HG03064 (cell line): ENCODE data around the gene PPP4R3A.
"Not testable (repeated sequence)": the region's sequence is repeated elsewhere in the genome, so short reads cannot be mapped to it uniquely, and the experiment has no call there.

Experiments used
- ATAC-seq: cut with Tn5 transposase; IDR thresholded peaks from one replicate; pipeline ENCODE4 v1.9.1; 2021; ENCODE audit warnings: low read depth; ENCODE audit not compliant: unreplicated experiment

Gene PPP4R3A

DNA sequence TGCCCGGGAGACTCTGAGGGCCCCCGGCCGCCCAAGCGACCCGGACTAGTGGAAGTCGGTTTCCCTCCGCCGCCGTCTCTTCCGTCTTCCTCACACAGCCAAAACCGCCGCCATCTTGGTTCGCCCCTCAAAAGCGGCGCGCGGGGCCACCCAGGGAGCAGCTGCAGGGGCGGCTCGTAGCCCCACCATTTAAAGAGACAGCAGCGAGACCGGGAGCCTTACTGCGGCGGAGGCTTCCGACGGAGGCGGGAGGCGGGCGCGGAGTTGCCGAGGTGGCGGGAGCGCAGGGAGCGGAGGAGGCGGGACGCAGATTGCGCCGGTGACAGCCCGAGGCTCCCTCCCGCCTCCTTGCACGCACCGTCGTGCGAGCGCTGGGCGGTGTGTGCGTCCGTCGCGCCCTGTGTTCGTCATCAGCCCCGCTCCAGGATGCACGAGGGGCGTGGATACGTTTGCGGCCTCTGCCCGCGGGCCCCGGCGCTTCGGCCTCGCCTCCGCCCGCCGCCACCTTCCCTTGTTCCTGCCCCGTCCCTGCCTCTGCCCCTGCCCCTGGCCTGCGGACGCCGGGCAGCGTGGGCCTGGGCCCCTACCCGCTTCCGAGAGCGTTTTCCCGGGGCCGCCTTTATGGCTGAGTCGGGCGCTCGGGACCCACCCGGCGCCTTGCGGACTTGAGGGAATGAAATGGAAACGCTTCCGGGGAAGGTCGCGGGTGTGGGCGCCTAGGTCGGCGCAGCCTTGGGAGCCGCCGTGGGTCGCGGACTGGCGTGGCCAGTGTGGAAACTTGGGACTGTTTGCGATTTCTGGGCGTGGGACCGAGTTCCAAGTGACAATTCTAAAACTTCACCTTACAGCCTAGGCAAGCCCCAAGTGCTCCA, at the start of gene PPP4R3A:
TSS of gene PPP4R3A (minus strand) at position 140 of the 872 bp plus-strand sequence. CDS start 663 bp downstream, outside the sequence.
- ATAC-seq: peak; percentile 65

DNA sequence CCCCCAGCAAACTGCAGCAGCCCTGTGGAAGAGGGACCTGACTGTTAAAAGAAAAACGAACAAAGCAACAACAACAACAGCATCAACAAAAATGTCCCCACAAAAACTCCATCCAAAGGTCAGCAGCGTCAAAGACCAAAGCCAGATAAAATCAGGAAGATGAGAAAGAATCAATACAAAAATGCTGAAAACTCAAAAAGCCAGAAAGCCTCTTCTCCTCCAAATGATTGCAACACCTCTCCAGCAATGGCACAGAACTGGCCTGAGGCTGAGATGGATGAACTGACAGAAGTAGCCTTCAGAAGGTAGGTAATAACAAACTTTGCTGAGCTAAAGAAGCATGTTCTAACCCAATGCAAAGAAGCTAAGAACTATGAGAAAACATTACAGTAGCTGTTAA, 45.4 kb upstream of the PPP4R3A start:
- no peak for ATAC-seq

GRCh38 chr14:91554535-91555332, 44.6 kb upstream of the PPP4R3A start:
- no peak for ATAC-seq

- ATAC-seq: no peak
Measured at GRCh38 chr14:91548108-91548507, 38.0 kb upstream of the PPP4R3A start.

DNA sequence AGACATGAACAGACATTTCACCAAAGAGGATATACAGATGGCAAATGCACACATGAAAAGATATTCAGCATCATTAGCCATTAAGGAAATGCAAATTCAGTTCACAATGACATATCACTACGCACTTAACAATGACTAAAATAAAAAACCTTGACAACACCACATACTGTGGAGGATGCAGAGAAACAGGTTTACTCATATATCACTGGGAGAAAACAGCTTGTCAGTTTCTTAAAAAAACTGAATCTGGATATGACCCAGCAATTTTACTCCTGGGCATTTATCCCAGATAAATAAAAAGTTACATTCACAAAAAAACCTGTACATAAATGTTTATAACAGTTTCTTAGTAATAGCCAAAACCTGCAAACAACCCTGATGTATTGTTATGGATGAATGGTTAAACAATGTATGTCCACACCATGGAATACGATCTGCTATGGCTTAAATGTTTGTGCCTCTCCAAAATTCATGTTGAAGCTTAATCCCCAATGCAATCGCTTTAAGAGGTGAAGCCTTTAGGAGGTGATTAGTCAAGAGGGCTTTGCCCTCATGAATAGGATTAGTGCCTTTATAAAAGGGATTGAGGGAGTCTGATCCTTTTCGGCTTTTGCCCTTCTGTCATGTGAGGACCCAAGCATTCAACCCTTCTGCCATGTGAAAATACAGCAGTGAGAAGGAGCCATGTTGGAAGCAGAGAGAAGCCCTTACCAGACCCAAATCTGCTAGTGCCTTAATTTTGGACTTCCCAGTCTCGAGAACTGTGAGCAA, 36.0 kb upstream of the PPP4R3A start:
- ATAC-seq: no peak

GRCh38 chr14:91545204-91545603, 35.1 kb upstream of the PPP4R3A start:
- ATAC-seq: no peak

DNA sequence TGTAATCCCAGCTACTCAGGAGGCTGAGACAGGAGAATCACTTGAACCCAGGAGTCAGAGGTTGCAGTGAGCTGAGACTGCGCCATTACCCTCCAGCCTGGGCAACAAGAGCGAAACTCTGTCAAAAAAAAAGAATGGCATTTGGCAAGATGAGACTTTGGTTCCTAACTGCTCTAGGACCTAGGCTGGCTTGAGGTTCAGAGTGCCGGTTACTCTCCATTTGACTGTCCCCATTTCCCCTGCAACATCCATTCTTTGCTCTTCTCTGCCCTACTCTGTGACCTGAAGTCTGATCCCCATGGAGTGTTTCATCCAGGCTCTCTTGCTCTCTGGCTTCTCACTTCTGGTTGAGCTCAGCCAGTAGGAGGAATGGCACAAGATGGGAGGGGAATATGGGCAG, 26.2 kb upstream of the PPP4R3A start:
- ATAC-seq: no peak

GRCh38 chr14:91534059-91534458, 23.9 kb upstream of the PPP4R3A start:
- not testable (repeated sequence) for ATAC-seq

- no peak for ATAC-seq
Measured at GRCh38 chr14:91533623-91534022, 23.5 kb upstream of the PPP4R3A start.

- no peak for ATAC-seq
Measured at GRCh38 chr14:91523972-91524371, 13.9 kb upstream of the PPP4R3A start.

DNA sequence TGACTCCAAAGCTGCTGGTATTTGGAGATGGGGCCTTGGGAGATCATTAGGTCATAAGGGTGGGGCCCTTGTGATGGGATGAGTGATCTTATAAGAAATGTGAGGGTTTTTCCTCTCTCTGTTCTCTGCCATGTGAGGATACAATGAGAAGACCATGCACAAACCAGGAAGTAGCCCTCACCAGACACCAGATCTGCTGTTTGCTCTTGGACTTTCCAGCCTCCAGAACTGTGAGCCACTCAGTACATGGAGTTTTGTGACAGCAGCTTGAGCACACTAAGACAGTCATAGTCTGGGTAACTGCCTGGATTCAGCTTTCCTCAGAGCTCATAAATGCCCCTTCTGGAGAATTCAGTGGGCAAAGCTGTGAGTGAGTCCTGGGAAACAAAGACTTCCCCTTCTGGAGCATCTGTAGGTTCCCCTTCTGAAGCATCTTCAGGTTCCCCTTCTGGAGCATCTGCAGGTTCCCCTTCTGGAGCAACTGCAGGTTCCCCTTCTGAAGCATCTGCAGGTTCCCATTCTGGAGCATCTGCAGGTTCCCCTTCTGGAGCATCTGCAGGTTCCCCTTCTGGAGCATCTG, 11.0 kb upstream of the PPP4R3A start:
- ATAC-seq: no peak

DNA sequence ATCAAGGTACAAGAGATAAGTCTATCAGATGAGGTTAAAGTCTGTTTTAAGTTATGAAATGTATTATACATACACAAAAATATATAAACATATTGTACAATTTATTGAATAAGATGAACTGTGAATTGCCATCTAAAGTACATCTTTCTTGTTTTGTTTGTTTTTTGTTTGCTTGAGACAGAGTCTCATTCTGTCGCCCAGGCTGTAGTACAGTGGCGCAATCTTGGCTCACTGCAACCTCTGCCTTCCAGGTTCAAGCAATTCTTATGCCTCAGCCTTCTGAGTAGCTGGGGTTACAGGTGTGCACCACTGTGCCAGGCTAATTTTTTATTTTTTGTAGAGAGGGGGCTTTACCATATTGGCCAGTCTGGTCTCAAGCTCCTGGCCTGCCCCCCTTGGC, 10.0 kb upstream of the PPP4R3A start:
- ATAC-seq: no peak

GRCh38 chr14:91519239-91520036, 9.3 kb upstream of the PPP4R3A start:
- no peak for ATAC-seq

GRCh38 chr14:91516663-91517388, 6.7 kb upstream of the PPP4R3A start:
- no peak for ATAC-seq

GRCh38 chr14:91515979-91516378, 5.9 kb upstream of the PPP4R3A start:
- ATAC-seq: no peak

DNA sequence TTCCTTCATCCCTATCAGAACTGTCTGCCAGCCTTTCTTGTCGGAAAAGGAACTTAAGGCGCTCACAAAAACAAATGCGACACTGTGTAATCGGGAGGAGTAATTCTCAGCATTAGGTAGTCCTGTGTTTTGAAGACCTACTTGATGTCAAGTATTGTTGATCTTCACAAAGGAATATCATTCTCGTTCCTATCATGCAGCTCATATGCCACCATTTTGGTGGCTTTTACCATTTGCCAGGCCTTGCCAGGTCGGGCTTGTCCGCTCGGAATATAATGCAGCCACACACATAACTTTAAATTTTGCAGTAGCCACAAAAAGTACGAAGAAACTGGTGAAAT, 903 bp upstream of the PPP4R3A start:
- ATAC-seq: no peak

DNA sequence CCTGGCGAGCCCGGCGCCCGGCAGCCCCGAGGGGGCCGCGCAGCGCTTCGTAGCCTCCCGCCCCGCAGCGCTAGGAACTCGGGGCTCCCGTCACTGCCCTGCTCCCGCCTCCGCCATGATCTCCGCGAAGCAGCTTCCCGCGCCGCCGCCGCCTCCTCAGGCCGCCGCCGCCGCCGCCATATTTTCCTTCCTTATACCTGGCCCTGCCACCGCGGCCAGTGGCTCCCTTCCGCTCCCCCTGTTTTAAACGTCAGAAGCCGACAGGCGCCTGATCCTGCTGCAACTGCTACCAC, 286 bp downstream of the PPP4R3A start:
- peak; percentile 25 for ATAC-seq

- peak; percentile 23 for ATAC-seq
Measured at GRCh38 chr14:91509083-91509877, 830 bp downstream of the PPP4R3A start.

- ATAC-seq: no peak
Measured at GRCh38 chr14:91508105-91508504, 2.0 kb downstream of the PPP4R3A start.
